ENCODE measurements around the gene JMJD1C.

Gene JMJD1C

GRCh38 chr10:63437116-63437949 lies 28.4 kb downstream of the JMJD1C start:
- DNase-seq, result peak; percentile 49

DNA sequence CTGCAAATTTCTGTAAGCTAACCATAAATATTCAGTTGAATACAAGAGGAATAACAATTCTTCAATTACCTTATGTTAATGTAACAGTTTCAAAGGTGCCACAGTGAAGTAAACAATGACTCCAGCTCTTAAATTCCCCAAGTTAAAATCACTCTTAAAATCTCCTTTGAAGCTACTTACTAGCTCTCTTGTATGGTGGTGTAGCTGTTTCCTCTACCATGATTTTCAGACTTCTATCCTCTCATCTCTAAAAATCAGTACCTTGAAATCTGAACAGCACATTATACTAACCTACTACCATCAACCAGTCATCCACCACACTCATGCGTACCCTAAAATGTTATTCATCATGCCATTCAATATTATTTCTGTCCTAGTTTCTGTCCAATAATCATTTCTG lies 29.6 kb downstream of the JMJD1C start:
- no peak for DNase-seq

- DNase-seq, result no peak
Observed at GRCh38 chr10:63434866-63435854, 30.6 kb downstream of the JMJD1C start.

DNA sequence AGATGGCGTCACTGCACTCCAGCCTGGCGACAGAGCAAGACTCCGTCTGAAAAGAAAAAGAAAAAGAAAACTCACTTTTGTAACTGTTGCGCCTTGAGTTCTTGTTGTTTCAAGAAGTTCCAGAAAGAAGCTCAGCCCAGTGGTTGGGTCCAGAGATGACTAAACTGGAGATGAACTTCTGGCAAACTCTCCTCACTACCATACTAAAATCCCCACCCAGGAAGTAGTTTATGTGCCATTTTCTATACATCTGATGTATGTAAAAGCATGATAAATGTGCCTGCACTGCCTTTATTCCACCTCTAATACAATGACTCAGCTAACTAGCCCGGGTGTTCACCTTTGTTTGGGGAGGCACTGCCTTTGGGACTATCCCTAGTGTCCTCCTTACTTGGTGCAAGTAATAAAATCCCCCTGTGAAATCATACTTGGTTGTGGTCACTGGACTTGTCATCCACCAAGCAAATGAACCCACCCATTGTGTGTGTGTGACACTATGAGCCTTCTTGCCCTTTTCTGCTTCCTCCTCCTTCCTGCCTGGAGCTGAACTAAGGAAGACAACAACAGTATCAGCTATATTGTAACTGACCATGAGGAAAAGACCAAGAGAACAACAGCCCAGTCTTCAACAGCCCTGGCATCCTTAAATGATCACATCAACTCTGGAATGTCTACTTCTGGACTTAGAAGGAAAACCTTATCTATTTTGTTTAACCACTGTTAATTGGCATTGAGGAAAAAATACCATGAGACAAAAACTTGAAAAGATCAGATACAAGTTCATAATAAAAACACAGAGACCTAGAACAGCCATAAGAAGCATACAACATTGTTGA lies 33.6 kb downstream of the JMJD1C start:
- no peak for DNase-seq

DNA sequence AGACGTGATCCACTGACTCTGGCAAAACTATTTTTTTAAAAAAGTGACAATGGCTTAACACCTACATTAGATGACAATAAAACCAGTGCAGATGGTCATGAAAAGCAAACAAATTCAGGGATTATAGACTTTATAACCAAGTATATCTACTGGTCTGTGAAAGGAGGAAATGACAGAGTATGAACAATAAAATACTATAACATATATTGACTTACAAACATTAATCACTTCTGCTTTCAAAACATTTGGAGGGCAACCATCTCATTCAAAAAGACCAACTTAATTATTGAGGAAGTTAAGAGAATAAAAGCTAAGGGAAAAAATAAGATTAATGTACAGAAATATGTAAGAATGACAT lies 34.8 kb downstream of the JMJD1C start:
- no peak for DNase-seq

GRCh38 chr10:63430091-63430998 lies 35.4 kb downstream of the JMJD1C start:
- no peak for DNase-seq

DNA sequence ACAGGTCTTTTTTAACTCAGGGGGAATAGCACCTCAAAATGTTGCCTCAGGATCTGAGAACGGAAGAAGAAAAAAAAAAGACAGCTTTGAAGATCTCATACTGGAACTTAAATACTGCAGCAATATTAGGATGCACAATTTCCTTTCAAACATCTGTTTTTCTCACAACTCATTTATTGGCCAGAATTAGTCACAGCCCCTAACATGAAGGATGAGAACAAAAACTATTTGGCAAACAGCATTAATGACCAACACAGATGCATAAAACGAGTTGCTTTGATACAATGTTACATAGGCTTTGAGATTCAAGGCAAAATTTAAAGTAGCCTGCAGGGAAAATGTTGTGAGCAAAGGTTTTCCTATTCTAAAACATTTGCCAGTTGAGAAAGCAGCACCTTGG lies 36.5 kb downstream of the JMJD1C start:
- no peak for DNase-seq

DNA sequence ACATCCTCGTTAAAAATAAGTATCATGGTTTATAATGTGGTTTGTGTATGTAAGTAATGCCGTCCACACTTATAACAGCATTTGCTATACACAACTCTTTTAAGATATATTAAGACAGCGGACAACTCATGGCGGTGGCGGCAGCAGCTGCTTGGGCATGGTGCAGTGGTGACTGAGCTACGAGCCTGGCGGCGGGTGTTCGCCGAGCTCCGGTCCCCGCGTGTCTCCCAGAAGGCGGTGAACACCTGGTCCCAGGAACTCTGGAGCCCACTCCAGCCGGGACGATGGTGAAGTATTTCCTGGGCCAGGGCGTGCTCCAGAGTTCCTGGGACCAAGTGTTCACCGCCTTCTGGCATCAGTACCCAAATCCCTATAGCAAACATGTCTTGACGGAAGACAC lies 38.8 kb downstream of the JMJD1C start:
- DNase-seq, result no peak

GRCh38 chr10:63425512-63425911 lies 40.3 kb downstream of the JMJD1C start:
- DNase-seq, result no peak

GRCh38 chr10:63424576-63424975 lies 41.2 kb downstream of the JMJD1C start:
- DNase-seq, result no peak

DNA sequence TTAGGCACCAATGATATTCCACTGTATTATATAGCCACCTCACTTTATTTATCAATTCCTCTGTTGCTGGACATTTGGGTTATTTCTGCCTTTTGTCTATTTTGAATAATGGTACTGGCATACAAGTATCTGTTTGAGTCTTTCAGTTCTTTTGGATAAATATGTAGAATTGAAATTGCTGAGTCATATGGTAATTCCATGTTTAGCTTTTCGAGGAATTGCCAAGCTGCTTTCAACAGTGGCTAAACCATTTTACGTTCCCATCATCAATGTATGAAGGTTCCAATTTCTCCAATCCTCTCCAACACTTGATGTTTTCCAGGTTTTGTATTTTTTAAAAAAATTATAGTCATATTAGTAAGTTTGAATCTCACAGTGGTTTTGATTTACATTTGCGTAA lies 42.3 kb downstream of the JMJD1C start:
- DNase-seq, result no peak

GRCh38 chr10:63421591-63421990 lies 44.2 kb downstream of the JMJD1C start:
- DNase-seq, result peak; percentile 88

DNA sequence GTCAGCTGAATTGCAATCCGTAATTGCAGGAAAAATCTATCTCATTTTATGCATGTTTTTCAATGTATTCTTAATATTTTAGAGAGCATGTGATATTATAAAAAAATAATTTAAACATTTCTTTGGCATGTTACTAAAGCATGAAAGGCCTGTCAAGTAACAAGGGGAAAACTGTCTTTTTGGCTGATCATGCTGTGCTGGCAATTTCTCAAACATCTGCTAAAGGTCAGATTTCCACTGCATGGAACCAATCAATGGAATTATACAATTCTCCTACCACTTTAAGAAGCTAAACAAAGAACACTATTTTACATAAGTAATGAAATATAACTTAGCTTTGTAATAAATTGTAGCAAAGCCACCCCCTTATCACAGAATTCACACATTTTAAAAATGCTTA lies 49.4 kb downstream of the JMJD1C start:
- no peak for DNase-seq

DNA sequence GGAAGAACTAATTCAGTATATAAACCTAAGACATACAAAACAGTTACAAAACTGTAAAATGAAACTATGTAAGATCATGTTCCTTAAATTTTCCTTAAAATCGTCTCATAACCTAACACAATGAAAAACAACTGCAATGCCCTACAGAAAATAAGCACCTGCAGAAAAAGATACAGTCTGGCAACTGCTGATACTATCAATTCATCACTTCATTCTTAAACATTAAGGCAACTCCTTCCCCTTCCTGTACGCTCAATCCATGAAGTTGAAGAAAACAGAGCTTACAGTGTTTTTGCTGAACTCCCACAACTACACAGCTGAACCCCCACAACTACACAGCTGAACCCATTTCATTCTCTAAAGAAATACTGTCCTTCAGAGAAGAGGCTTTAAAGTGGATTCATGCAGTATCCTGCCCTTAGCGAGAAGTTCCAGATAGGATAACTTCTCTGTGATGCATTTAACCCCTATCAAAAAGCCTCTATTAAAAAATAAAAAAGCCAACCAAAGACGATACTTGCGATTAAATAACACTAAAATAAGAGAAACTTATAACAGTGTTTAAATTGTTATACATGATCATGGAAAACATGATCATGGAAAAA lies 50.0 kb downstream of the JMJD1C start:
- DNase-seq, result no peak

- no peak for DNase-seq
Observed at GRCh38 chr10:63414481-63415260, 51.1 kb downstream of the JMJD1C start.

GRCh38 chr10:63413429-63413828 lies 52.3 kb downstream of the JMJD1C start:
- DNase-seq, result no peak

- no peak for DNase-seq
Observed at GRCh38 chr10:63412304-63412703, 53.5 kb downstream of the JMJD1C start.

GRCh38 chr10:63410633-63411032 lies 55.1 kb downstream of the JMJD1C start:
- DNase-seq, result no peak

GRCh38 chr10:63409465-63410027 lies 56.2 kb downstream of the JMJD1C start:
- peak; percentile 40 for DNase-seq

GRCh38 chr10:63407136-63407662 lies 58.6 kb downstream of the JMJD1C start:
- no peak for DNase-seq
